Motor neuron (in vitro differentiated cells): ENCODE data around the gene ITGA1. TPM values are rescaled to one million over a fixed set of nuclear protein-coding genes. Genes with fewer than 3 reads are reported as not detected.
"Not testable (repeated sequence)": the region's sequence is repeated elsewhere in the genome, so short reads cannot be mapped to it uniquely, and the experiment has no call there.

ENCODE experiments used
- ATAC-seq, 8 experiments: fragments of 200-7000 bp; cut with Tn5 transposase; replicated peaks in 6 of 8; 2 replicates each; pipeline ENCODE4 v1.8.0; 2021; ENCODE audit warnings: mild to moderate bottlenecking in 8 of 8, moderate library complexity in 8 of 8
- H3K27ac ChIP-seq, 2 donors: fragments of 250-450 bp; sonication (Bioruptor Pico); 2 replicates each; pipeline ENCODE4 v1.9.0; 2021; ENCODE audit warnings: antibody characterized with exemption in 2 of 2, mild to moderate bottlenecking in 2 of 2, moderate library complexity in 1 of 2
- H3K4me1 ChIP-seq, 2 donors: fragments of 250-450 bp; sonication (Bioruptor Pico); replicated peaks in 1 of 2; 2 replicates each; pipeline ENCODE4 v1.6.1; 2021; ENCODE audit warnings: antibody characterized with exemption in 2 of 2, mild to moderate bottlenecking in 2 of 2, moderate library complexity in 1 of 2
- H3K4me3 ChIP-seq, 5 donors: fragments of 250-450 bp; sonication (Bioruptor Pico); 2 replicates each; pipeline ENCODE4 v1.9.0; 2021; ENCODE audit warnings: antibody characterized with exemption in 5 of 5, mild to moderate bottlenecking in 5 of 5, moderate library complexity in 4 of 5
- WGBS, 10 experiments: fragments of 450-650 bp; shearing (Covaris generic); methylation state at CpG; one replicate each; pipeline ENCODE4 v1.0.0; 2022; 5-methylcytosine and 5-hydroxymethylcytosine counted together
- in situ Hi-C, 9 experiments: fragments of 400-800 bp; cut with MboI; loops; one replicate each; pipeline ENCODE4 v1.15.0; 2021; ENCODE audit warnings: low sequenced_read_pairs in 9 of 9, low pct_unique_long_range_greater_than_20kb in 2 of 9; ENCODE audit not compliant: unreplicated experiment in 9 of 9
- total RNA-seq, 8 experiments: library from RNA; unstranded; fragments of 300-600 nt; gene quantifications; 2 replicates each; pipeline versions ENCODE4 v1.2.3 to v1.2.4, GENCODE V29; 2022

ITGA1 gene
- total RNA-seq, 8 experiments from 2014 or later = 0.11 to 164 (median 20.6) TPM

DNA sequence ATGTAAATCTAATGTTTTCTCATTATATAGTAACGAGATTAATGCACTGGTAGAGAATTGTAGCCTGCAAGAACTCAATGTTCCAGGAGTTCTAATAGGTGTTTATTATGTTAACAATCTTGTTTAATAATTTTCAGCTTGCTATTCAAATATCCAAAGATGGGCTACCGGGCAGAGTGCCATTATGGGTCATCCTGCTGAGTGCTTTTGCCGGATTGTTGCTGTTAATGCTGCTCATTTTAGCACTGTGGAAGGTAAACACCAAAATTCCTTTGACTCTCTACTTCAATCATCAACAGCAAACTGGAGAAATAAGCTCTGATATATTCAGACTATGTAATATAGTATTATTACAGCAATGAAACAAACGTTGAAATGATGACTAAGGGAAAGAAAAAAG is 159.5 kb downstream of the ITGA1 start:
- H3K4me3 ChIP-seq = no peak overlapping the region
- 36 to 72% (median 61%) methylated on average over 1 to 4 of the region's 4 CpGs for WGBS, 10 experiments
- in situ Hi-C loops = loop anchor here in 2 of 9 experiments (10.0 to 25.0 kb wide), 2 partner anchors 140 to 148 kb away; no protein-coding TSS in a partner anchor
- ATAC-seq = no peak
- H3K27ac ChIP-seq = no peak overlapping the region
- H3K4me1 ChIP-seq = no peaks in the 10 kb centered on the region

DNA sequence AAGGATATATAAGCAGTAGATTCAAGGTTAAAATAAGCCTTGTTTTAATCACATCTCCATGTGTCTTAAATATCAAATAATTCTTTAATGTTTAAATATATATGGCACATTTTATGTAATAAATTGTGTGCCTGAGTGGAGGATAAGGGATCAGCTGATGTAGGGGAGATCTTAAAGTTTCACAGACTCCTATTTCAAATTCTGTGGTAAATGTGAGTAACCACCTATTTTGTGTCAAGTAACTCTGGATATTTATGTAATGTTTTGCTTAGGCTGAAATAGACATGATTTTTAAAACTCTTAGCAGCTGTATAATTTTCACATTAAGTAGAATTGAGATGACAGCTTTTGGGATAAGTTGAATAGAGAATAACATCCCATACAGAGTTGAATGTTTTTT is 160.1 kb downstream of the ITGA1 start:
- Histone ChIP-seq H3K27ac (no peak overlapping the region), H3K4me1 (no peaks in the 10 kb centered on the region)
- in situ Hi-C loops = loop anchor here in 2 of 9 experiments (10.0 to 25.0 kb wide), 2 partner anchors 139 to 147 kb away; no protein-coding TSS in a partner anchor

DNA sequence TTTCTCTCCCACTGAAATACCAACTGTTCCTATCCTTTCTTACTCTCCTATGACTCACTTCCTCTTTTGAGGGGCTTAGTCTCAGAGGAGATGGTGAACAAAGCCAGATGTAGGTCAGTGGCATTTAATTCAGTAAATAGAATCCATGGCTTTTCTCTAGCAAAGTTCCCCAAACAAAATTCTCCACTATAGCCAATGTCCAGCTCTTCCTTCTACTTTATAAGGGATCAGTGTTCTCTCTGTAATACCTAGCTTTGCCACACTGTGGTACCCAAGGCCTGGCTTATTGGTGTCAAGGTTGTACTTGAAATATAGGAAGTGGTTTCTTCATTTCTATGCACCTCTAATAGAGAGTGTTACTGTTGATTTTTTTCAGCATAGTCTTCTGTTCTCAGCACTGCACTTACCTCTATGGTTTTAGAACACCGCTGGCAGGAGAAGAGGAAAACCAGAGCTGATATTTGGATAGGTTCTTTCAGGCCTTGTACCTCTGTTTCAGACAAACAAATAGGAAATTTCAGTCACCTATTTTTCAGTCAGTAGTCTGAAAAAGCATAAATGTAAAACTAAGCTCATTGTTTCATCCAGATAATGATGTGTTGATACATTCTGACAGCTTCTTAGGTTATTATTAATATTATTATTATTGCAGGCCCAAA is 160.8 kb downstream of the ITGA1 start:
- H3K4me1 ChIP-seq = no peaks in the 10 kb centered on the region
- in situ Hi-C loops = loop anchor here in 2 of 9 experiments (10.0 to 25.0 kb wide), 2 partner anchors 139 to 146 kb away; no protein-coding TSS in a partner anchor
- no peak overlapping the region for H3K27ac ChIP-seq
- ATAC-seq = peak; percentile 74 to 99 (median 84)
- 0 to 100% (median 33%) methylated on average over 1 of the region's 1 CpG; no CpG with 5 or more reads in 2 of the 10 experiments for WGBS, 10 experiments
- no peak overlapping the region for H3K4me3 ChIP-seq

More for the DNA sequence above, 160.1 kb downstream of the ITGA1 start:
- no peak overlapping the region for H3K4me3 ChIP-seq
- ATAC-seq = no peak

DNA sequence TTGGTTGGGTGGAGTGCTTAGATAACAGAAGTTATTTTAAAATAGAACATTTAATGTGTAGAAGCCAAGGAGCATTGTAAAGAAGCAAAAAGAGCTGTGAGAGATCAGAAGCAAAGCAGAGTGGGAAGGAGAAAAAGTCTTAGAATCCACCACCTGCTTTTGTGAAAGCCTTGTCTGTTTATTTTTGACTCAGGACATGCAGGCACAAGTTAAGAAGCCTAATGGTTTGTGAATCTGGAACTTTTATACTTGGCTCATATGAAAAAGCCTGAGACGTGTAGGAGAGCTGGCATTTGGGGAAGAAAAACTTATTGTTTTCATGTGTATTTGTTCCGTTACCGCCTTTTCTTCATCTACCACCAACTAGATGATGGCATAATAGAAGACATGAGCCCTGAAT is 163.0 kb downstream of the ITGA1 start:
- WGBS, 10 experiments = 81 to 100% (median 92%) methylated on average over 1 to 3 of the region's 3 CpGs; no CpG with 5 or more reads in 2 of the 10 experiments
- H3K27ac ChIP-seq = no peak overlapping the region
- no peaks in the 10 kb centered on the region for H3K4me1 ChIP-seq
- peak in 1 of 8 experiments; percentile 21 for ATAC-seq
- in situ Hi-C loops = loop anchor here in 3 of 9 experiments (10.0 to 25.0 kb wide), 2 partner anchors 137 to 144 kb away; no protein-coding TSS in a partner anchor
- no peak overlapping the region for H3K4me3 ChIP-seq

DNA sequence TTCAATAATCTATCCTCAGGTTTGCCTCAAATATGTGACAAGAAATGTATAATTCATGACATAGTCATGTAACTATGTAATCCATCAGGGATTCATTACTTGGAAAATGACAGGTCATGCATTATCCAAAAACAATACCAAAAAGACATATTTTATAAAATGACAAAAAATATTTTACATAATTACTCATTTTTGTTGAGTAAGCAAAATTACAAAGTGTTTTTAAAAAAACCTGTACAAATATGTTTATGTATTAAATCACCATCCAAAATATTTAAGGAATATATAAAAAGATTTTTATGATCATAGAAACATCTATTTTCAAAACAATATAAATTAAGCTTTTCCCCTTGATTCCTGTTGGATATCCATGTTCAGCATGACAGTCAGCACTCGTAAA is 164.8 kb downstream of the ITGA1 start:
- no peak for ATAC-seq
- in situ Hi-C loops = loop anchor here in 3 of 9 experiments (10.0 to 25.0 kb wide), 2 partner anchors 135 to 142 kb away; no protein-coding TSS in a partner anchor
- H3K4me3 ChIP-seq = no peak overlapping the region

DNA sequence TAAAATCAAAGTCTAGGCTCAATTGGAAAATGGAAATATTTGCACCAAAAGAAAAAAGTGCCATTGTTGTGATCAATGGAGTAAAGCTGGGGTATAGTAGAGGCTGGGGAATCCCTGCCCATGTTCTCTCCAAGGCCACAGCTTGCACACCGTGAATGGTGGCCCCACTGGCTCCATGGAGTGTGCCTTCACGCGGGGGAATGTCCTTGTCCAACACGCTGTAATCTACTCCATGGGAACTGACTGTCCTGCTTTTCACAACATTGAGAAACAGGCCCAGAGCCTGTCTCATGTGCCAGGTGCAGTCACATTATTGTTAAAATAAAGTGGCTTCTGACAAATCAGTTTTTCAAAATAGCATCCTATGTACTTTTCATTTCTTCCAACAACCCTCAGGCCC is 168.3 kb downstream of the ITGA1 start:
- WGBS, 10 experiments = 47 to 100% (median 90%) methylated on average over 1 to 4 of the region's 4 CpGs; no CpG with 5 or more reads in 6 of the 10 experiments
- in situ Hi-C loops = loop anchor here in 3 of 9 experiments (10.0 to 25.0 kb wide), 2 partner anchors 131 to 139 kb away; no protein-coding TSS in a partner anchor
- Histone ChIP-seq H3K4me3 (no peak overlapping the region), H3K4me1 (no peaks in the 10 kb centered on the region), H3K27ac (no peak overlapping the region)
- peak in 1 of 8 experiments; percentile 20 for ATAC-seq

More for the DNA sequence above, 164.8 kb downstream of the ITGA1 start:
- Histone ChIP-seq H3K27ac (no peak overlapping the region), H3K4me1 (no peaks in the 10 kb centered on the region)
- 50 to 100% (median 96%) methylated on average over 1 of the region's 1 CpG for WGBS, 10 experiments

DNA sequence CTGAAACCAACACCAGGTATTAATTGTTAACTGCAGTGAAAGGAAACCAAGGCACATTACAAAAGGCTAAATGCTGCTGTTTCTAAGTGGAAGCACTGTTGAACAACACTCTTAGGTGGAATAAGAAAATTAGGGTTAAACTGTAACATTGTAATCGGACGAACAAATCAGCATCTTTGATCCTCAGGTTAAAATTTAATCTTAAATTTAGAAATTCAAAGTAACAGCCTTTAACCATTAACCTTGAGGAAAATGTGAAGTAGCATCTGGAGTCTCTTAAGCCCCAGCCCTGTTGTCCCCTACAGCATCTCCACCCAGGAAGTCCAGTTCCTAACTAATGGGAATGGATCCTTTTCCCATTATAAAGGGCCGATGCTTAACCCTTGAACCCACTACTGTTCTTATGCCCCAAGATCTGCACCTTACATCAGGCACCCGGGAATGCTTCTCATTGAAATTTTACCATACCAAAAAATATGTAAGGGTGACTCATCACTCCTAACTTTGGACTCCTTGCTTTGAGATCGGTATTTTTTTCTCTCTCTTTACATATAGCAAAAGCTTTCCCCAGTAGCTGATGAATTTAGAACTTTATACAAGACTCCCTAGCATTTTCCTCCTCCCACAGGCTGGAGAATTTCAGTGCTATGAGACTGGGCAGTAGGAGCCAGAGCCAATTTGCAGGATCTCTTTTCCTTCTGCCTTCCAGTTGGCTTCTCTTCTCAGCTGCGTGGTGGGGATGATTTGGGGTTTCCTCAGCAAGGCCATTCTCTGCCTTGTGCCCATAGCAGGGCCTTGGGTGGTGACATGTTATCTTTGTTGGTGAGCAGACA is 169.4 kb downstream of the ITGA1 start:
- peak in 2 of 8 experiments; percentile 39 to 56 for ATAC-seq
- H3K27ac ChIP-seq = no peak overlapping the region
- no peaks in the 10 kb centered on the region for H3K4me1 ChIP-seq
- in situ Hi-C loops = loop anchor here in 3 of 9 experiments (10.0 to 25.0 kb wide), 2 partner anchors 130 to 138 kb away; no protein-coding TSS in a partner anchor
- H3K4me3 ChIP-seq = no peak overlapping the region
- 41 to 76% (median 55%) methylated on average over 1 to 6 of the region's 6 CpGs for whole genome bisulfite sequencing, 10 experiments

DNA sequence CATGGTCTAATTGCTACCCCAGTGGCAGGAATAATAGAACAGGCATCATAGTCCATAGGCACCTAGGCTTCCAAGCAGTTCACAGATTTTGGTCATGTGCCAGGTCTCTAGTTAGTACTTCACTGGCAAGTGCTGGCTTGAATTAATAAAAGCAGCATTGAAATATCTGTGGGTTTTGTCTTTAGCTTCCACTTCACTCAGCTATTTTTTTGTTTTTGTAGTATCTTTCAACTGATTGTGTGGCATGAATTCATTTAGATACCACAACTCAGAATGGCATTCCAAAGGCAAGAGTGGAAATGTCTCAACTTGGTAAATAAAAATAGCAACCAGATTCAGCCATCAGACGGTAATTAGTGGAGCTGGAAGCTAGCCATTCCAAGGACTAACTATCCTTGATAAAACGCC is 173.6 kb downstream of the ITGA1 start:
- Histone ChIP-seq H3K4me1 (no peaks in the 10 kb centered on the region), H3K27ac (no peak overlapping the region), H3K4me3 (no peak overlapping the region)
- WGBS, 10 experiments = 0 to 100% (median 69%) methylated on average over 1 to 2 of the region's 2 CpGs
- in situ Hi-C loops = loop anchor here in 2 of 9 experiments (25.0 kb wide), 1 partner anchor 126 kb away; no protein-coding TSS in a partner anchor
- peak in 1 of 8 experiments; percentile 9 for ATAC-seq

DNA sequence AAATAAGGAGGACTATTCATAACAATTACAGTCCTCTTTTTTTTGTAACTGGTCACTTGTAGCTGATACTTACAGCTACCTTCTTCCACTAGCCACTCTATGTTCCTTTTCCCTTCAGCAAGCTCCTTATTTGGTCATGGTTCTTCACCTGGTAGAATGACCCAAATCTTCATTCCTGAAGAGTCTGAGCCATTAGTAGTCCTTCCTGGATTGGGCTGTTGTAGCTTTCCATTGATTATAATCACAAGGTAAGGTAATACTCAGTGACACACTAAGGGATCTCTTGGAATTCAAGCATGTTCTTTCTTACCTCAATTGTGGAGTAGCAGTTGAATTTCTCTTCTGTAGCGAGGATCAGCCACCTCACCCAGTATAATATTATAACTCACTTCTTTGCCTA is 175.9 kb downstream of the ITGA1 start:
- Histone ChIP-seq H3K27ac (no peak overlapping the region), H3K4me1 (no peaks in the 10 kb centered on the region), H3K4me3 (no peak overlapping the region)
- in situ Hi-C loops = loop anchor here in 2 of 9 experiments (25.0 kb wide), 1 partner anchor 124 kb away; no protein-coding TSS in a partner anchor
- ATAC-seq = peak in 1 of 8 experiments; percentile 11
- WGBS, 10 experiments = 33 to 100% (median 88%) methylated on average over 1 of the region's 1 CpG; no CpG with 5 or more reads in 3 of the 10 experiments

DNA sequence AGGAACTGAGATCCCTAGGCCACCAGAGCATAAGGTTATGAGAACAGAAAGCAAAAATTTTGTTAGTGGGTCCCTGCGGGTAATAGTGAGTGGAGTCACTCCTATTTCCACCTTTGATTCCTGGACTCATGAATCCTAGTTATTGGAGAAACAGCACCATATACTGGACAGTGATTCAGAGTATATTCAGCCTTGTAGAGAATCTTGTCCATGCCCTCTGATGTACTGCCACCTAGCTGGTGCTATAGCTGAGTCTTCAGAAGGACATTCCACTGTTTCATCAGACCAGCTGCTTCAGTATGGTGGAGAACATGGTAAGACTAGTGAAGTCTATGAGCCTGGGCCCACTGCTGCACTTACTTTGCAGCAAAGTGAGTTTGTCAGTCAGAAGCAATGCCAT is 176.4 kb downstream of the ITGA1 start:
- ATAC-seq = peak in 3 of 8 experiments; percentile 59 to 82 (median 67)
- Histone ChIP-seq H3K27ac (no peak overlapping the region), H3K4me1 (no peaks in the 10 kb centered on the region), H3K4me3 (no peak overlapping the region)
- in situ Hi-C loops = loop anchor here in 2 of 9 experiments (25.0 kb wide), 1 partner anchor 123 kb away; no protein-coding TSS in a partner anchor
- WGBS, 10 experiments = 60 to 100% (median 93%) methylated on average over 1 of the region's 1 CpG; no CpG with 5 or more reads in 6 of the 10 experiments

DNA sequence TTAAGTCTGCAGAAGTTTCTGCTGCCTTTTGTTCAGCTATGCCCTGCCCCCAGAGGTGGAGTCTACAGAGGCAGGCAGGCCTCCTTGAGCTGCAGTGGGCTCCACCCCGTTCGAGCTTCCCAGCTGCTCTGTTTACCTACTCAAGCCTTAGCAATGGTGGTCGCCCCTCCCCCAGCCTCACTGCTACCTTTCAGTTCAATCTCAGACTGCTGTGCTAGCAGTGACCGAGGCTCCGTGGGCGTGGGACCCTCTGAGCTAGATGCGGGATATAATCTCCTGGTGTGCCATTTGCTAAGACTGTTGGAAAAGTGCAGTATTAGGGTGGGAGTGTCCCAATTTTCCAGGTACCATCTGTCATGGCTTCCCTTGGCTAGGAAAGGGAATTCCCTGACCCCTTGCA is 188.4 kb downstream of the ITGA1 start:
- H3K4me1 ChIP-seq, H3K27ac ChIP-seq, ATAC-seq, H3K4me3 ChIP-seq, in situ Hi-C loops: not testable (repeated sequence)
- 100% methylated on average over 1 to 5 of the region's 7 CpGs; no CpG with 5 or more reads in 8 of the 10 experiments for WGBS, 10 experiments

DNA sequence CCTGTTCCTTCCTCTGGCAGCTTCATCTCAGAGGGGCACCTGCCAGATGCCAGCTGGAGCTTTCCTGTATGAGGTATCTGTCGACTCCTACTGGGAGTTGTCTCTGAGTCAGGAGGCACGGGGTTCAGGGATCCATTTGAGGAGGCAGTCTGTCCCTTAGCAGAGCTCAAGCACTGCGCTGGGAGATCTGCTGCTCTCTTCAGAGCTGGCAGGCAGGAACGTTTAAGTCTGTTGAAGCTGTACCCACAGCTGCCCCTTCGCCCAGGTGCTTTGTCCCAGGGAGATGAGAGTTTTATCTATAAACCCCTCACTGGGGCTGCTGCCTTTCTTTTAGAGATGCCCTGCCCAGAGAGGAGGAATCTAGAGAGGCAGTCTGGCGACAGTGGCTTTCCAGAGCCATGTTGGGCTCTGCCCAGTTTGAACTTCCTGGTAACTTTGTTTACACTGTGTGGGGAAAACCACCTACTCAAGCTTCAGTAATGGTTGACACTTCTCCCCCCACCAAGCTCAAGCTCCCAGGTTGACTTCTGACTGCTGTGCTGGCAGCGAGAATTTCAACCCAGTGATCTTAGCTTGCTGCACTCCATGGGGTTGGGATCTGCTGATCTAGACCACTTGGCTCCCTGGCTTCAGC is 189.7 kb downstream of the ITGA1 start:
- 58 to 100% (median 81%) methylated on average over 2 to 6 of the region's 7 CpGs; no CpG with 5 or more reads in 4 of the 10 experiments for WGBS, 10 experiments
- Histone ChIP-seq H3K4me1 (no peaks in the 10 kb centered on the region), H3K4me3 (no peak overlapping the region), H3K27ac (no peak overlapping the region)
- in situ Hi-C loops = no loop called here
- ATAC-seq = no peak
